ENCODE data around the gene BIN1.

DNA sequence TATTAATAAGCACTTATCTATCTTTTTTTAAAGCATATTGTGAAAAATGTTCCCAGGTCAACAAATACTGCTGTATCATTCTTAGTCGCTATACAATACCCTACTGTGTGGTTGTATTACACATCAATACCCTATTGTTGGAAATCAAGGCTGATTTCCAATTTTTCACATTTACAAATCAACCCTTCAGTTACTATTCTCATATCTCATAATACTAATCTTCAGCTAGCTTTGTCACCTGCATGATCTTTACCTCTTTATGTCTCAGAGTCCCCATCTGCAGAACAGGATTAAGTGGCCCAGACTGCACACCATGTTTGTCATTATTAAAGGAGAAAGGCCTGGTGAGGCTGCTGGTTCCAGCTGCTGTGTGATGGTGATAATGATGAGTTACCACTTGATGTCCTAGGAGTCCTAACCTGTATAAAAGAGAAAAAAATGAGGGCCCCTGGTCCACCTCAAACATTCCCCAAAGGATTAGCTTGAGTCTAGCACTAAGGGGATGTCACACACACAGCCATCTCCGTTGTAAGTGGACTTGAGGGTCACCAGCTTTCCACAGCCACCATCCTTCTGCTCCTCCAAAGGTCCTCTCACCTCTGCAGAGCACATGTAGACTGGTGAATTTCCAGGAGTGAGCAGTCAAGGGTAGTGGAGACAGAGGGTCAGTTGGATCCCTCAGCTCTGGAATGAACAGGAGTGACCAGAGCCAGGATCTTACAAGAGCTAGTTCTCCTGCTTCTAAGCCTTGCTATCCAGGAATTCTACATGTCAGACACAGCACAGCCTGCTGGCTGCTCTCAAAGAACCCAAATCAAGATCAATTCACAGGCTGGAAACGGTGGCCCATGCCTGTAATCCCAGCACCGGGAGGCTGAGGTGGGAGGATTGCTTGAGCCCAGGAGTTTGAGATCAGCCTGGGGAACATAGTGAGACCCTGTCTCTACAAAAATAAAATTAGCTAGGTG lies 36.0 kb upstream of the BIN1 start:
- TF ChIP-seq CHD1 (IDR thresholded peaks at IDR 0.05; ENCODE audit: low read depth, low read length) (no peak), POLR2A (IDR thresholded peaks at IDR 0.05; ENCODE audit: low read depth, low read length) (no peak), SMC3 (IDR thresholded peaks at IDR 0.05; ENCODE audit: low read depth, low read length) (no peak), RAD21 (IDR thresholded peaks at IDR 0.05; ENCODE audit: low read length) (no peak), MXI1 (IDR thresholded peaks at IDR 0.05; ENCODE audit: borderline replicate concordance, low read depth, low read length) (no peak), CEBPB (IDR thresholded peaks at IDR 0.05; ENCODE audit: low read depth, low read length) (no peak), NFE2L2 (IDR thresholded peaks at IDR 0.05; ENCODE audit: low read depth, low read length) (no peak), RFX5 (IDR thresholded peaks at IDR 0.05; ENCODE audit: low read depth, low read length) (no peak), BHLHE40 (IDR thresholded peaks at IDR 0.05; ENCODE audit: low read depth, low read length) (no peak), RCOR1 (IDR thresholded peaks at IDR 0.05; ENCODE audit: insufficient replicate concordance, low read length) (no peak)
- TF ChIP-seq, protein P1, sequence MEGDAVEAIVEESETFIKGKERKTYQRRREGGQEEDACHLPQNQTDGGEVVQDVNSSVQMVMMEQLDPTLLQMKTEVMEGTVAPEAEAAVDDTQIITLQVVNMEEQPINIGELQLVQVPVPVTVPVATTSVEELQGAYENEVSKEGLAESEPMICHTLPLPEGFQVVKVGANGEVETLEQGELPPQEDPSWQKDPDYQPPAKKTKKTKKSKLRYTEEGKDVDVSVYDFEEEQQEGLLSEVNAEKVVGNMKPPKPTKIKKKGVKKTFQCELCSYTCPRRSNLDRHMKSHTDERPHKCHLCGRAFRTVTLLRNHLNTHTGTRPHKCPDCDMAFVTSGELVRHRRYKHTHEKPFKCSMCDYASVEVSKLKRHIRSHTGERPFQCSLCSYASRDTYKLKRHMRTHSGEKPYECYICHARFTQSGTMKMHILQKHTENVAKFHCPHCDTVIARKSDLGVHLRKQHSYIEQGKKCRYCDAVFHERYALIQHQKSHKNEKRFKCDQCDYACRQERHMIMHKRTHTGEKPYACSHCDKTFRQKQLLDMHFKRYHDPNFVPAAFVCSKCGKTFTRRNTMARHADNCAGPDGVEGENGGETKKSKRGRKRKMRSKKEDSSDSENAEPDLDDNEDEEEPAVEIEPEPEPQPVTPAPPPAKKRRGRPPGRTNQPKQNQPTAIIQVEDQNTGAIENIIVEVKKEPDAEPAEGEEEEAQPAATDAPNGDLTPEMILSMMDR (conservative IDR thresholded peaks at IDR 0.05; ENCODE audit: low read depth, low read length), result no peak
- TF ChIP-seq, protein P2, sequence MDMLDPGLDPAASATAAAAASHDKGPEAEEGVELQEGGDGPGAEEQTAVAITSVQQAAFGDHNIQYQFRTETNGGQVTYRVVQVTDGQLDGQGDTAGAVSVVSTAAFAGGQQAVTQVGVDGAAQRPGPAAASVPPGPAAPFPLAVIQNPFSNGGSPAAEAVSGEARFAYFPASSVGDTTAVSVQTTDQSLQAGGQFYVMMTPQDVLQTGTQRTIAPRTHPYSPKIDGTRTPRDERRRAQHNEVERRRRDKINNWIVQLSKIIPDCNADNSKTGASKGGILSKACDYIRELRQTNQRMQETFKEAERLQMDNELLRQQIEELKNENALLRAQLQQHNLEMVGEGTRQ (IDR thresholded peaks at IDR 0.05; ENCODE audit: low read depth, low read length), result no peak

Measured in IMR-90 (cell line).